ENCODE measurements around the gene THSD7B.
"Not testable (repeated sequence)": the region's sequence is repeated elsewhere in the genome, so short reads cannot be mapped to it uniquely, and the experiment has no call there.

THSD7B gene

DNA sequence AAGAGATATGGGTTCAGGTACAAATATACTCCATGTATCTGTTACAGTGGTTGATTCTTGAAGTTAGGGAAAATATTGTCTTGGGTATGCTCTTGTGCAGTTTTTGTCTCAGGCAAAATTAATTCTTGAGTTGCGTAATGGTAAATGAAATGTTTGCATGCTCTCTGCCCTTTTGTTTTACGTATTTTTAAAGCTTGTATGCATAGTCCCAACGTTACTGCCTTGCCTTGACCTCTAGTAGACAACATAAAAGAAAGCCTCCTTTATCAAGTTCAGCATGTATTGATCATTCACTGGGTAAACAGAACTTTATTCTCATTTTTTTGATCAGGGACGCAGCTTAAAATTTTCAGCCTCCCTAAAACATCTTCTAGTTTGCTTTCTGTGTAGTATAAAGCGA, 283.1 kb downstream of the THSD7B start:
- DNase-seq: no peak

- no peak for DNase-seq
Measured at GRCh38 chr2:137049518-137049917, 284.2 kb downstream of the THSD7B start.

DNA sequence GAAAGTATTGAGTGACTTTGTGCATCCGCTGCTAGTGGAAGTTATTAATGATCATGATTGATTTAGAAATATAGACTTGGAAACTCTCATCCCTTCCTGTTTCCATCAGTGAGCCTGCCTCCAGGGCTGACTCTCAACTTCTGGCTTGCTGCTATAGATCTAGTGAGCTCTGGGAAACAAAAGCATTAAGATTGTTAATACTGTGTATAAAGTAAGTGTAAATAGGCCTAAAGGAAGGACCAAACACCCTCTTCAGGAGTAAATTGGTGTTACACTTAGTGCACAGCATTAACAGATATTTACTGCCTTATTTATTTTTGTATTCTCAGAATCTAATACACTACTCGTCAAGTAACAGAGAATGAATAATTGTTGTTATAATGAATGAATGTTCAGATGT, 285.6 kb downstream of the THSD7B start:
- DNase-seq: no peak

DNA sequence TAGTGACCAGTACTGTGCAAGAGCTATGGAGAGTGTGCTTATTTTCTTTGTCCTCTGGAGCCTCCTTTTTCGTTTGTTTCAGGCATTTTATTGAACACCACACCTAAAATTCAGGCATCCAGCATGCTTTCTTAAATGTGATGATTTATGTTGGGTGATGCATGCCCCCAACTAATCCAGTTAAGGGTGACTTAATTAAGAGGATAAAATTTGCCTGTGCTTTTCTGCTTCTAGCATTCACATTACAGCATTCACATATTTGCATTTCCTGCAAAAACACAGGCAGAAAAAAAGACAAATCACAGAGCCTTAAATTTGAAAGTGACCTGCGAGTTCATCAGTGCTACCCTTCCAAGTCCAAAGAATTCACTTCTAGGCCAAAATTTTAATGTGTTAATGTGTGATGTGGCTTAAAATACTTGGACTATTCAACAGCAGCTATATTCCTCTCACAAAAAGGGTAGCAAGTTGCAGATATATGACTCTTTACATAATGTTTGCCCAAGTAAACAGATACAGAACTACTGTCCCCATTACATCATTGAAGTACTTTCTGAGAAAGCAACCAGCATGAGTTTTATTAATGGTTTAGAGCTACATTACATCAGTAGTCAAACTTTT, 286.5 kb downstream of the THSD7B start:
- DNase-seq: no peak

- DNase-seq: no peak
Measured at GRCh38 chr2:137056704-137057103, 291.4 kb downstream of the THSD7B start.

DNA sequence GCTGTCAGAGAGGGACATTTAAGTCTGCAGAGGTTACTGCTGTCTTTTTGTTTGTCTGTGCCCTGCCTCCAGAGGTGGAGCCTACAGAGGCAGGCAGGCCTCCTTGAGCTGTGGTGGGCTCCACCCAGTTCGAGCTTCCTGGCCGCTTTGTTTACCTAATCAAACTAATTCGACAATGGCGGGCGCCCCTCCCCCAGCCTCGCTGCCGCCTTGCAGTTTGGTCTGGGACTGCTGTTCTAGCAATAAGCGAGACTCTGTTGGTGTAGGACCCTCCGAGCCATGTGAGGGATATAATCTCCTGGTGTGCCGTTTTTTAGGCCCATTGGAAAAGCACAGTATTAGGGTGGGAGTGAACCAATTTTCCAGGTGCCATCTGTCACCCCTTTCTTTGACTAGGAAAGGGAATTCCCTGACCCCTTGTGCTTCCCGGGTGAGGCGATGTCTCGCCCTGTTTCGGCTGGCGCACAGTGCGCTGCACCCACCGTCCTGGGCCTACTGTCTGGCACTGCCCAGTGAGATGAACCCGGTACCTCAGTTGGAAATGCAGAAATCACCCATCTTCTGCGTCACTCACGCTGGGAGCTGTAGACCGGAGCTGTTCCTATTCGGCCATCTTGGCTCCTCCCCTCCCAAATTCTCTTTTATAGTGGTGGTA, 310.9 kb downstream of the THSD7B start:
- DNase-seq: not testable (repeated sequence)

GRCh38 chr2:137091704-137092103, 326.4 kb downstream of the THSD7B start:
- DNase-seq: peak; percentile 10

DNA sequence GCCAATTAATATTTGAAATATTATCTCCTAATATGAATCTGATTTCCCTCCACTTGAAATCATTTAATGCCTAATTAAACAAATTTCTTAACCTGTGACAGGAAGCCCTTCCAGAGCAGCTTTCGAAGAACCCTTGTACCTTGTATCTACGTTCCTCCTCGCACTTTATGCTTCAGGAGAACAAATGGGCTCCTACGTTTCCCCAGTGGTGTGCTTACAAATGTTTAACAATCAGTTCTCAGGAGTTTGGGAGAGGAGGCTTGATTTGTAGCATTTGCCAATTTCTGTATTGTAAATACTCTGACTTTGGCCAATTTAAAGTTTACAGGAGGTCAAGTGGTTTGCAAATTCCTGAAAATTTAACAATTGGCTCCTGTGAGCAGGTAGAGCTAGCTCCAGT, 327.8 kb downstream of the THSD7B start:
- no peak for DNase-seq

DNA sequence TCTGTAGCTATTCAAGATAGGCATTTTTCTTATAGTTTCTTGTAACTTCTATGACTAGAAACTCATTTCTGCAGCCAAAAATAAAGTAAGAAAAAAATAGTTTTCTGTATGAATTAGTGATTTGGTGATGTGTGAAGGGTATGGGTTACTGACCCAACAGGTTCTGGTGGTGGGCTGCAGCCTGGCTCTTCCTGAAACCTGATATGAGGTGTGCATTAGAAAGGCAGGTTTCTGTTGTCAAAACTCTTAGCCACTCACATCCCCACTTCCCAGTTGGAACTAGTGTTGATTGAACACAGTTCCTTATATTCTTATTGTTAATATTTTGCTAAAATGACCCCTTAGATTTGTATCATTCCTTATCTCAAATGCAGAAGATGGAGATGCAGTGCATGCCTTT, 330.8 kb downstream of the THSD7B start:
- no peak for DNase-seq

- no peak for DNase-seq
Measured at GRCh38 chr2:137096693-137097092, 331.3 kb downstream of the THSD7B start.

GRCh38 chr2:137101814-137102213, 336.5 kb downstream of the THSD7B start:
- not testable (repeated sequence) for DNase-seq

DNA sequence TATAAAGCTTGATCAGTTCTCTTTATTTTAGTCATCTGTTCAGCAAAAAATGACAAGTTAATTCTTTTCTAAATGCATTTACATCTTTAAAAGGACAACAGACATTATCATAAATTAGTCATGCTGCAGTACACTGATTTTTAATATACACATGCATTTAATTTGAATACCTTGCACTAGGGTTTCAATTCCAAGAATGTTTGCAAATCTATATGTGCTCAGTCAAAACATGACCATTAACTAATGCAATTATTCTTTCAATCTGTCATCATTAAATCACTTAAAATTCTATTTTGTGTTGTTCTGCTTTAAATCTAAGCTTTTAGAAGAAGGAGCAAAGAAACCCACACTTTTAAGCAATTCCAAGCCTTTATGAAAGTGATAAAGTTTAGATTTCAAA, 342.6 kb downstream of the THSD7B start:
- no peak for DNase-seq

- no peak for DNase-seq
Measured at GRCh38 chr2:137111896-137112295, 346.6 kb downstream of the THSD7B start.

- no peak for DNase-seq
Measured at GRCh38 chr2:137115081-137115794, 349.9 kb downstream of the THSD7B start.

DNA sequence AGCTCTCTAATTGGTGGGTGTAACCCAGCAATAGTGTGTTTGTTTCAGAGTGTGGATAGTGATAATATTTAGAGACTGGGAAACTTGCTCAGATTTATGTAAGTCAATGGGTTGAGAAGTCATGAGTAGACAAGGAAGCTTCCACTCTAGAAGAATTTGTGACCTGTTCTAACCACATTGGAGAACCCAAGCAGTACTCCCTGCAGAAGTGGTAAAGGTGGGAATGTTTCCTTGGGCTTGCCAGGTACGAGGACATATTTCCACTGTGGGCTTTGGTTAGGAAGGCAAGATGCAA, 350.4 kb downstream of the THSD7B start:
- no peak for DNase-seq

GRCh38 chr2:137117385-137117784, 352.0 kb downstream of the THSD7B start:
- no peak for DNase-seq

GRCh38 chr2:137118140-137118539, 352.8 kb downstream of the THSD7B start:
- DNase-seq: no peak

GRCh38 chr2:137123226-137123625, 357.9 kb downstream of the THSD7B start:
- DNase-seq: no peak

- DNase-seq: no peak
Measured at GRCh38 chr2:137133225-137133624, 367.9 kb downstream of the THSD7B start.

GRCh38 chr2:137138263-137138662, 372.9 kb downstream of the THSD7B start:
- DNase-seq: no peak

DNA sequence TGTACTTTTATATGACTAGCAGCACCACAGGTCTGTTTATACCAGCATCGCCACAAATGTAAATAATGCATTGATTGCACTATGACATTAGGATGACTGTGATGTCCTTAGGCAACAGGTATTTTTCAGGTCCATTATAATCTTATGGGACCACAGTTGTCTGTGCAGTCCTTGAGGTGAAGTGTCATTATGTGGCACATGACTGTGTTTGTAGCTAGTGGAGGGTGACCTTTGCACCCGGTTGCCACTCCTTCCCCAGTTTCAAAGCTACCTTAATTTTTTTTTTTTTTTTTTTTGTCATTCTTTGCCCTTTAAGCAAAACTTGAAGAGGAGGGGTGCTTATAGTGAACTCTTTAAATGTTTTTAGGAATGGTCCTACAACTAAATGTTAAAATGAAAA, 386.4 kb downstream of the THSD7B start:
- no peak for DNase-seq

- peak; percentile 39 for DNase-seq
Measured at GRCh38 chr2:137154946-137155345, 389.6 kb downstream of the THSD7B start.

DNA sequence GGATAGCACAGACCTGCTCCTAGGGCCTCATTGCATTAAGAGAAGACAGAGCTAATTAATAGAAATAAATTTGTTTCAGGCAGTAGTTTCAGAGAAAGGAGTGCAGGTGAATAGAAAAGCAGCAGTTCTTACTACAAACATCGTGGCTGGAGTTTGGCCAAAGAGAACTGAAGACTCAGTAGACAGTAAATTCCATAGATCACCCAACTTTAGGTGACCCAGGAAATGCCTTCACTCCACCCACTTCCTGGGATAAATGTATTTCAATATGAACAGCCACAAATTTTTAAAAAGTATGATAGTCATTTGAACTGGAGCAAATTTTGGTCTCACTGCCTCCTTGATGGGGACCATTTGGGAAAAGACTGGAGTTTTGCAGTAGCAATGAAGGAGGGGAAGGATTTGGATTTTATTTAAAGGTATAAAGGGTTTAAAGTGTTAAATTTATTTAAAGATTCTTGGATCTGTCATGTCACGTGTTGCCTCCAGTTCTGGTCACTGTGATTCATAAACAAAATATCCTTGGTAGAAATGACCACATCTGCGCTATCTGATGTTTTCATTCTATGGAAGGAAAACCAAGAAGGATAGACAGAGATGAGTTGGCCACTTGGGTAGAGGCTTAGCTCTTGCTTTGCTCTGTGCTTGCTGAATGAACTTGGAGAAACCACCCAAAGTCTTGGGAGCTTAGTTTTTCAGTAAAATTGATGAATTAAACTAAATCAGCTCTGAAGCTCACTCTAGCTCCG, 390.2 kb downstream of the THSD7B start:
- no peak for DNase-seq
